Measurements from ENCODE around the gene SPOCK1.

DNA sequence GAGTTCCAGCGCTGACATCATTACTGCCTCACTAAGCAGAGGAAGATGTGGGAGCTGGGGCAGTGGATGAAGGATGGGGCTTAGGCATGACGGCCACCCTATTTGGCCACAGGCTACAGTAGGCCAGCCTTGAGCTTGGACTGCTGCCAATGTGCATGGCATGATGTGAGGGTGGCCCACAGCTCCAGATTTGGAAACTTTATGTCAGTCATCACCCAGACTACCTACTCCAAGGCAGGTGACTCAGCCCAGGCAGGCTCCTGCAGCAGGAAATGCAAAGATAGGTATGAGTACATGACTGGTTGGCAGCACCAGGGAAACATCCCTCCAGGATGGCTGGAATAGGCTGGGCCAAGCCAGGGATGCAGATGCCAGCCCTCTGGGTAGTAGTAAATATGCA is 303.6 kb downstream of the SPOCK1 start:
- TF ChIP-seq EZH2 (IDR thresholded peaks at IDR 0.05) (no peak), POLR2AphosphoS5 (IDR thresholded peaks at IDR 0.05; ENCODE audit: borderline replicate concordance, low read depth, low read length) (no peak)

All from SK-N-MC (cell line).